SK-N-SH (cell line): Measurements from ENCODE around the gene CST3.

Experiments used
- FOXJ3 ChIP-seq: sonication (generic); formaldehyde crosslinking; IDR thresholded peaks from 2 replicates; pipeline ENCODE4 v1.5.1; 2020; ENCODE audit warnings: mild to moderate bottlenecking, missing genetic modification reagents
- RAD21 ChIP-seq: IDR thresholded peaks from 2 replicates; pipeline ENCODE4 v1.6.1; 2012; ENCODE audit warnings: mild to moderate bottlenecking, low read length
- RFX5 ChIP-seq: IDR thresholded peaks from 2 replicates; pipeline ENCODE4 v1.6.1; 2012; ENCODE audit warnings: mild to moderate bottlenecking, improper control_type of control experiment, low read length
- SIN3A ChIP-seq: IDR thresholded peaks from 2 replicates; pipeline ENCODE4 v1.6.1; 2012; ENCODE audit warnings: low read depth, mild to moderate bottlenecking, low read length, moderate library complexity, borderline replicate concordance
- TF ChIP-seq, protein P1 (sequence below): fragments of 200-600 bp; sonication (generic); IDR thresholded peaks from 2 replicates; pipeline ENCODE4 v1.6.1; 2017; ENCODE audit warnings: antibody characterized with exemption, mild to moderate bottlenecking, moderate library complexity

DNA sequence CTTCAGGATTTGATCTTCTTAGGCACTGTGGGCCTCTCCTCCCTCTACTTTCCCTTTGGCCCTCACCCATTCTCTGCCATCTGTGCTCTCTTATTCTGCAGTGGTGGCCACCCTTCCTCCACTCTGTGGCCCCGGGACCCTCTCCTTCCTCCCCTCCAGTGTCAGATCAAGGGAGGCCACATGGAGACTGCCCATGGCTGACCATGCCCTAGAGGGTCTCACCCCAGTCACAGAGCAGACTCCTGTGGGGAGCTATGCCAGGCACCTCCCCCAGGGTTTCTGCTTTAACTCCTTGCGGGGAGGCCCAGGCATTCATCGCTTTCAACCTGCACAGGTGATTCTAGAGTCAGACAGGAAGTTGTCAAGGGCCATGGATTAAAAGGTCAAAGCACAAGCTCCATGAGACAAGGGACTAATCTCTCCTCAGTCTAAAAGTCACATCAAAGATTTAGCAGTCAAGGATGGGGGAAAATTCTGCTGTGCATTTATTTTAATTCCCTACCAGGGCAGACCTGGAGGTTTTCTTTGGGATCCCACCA is 15.7 kb upstream of the CST3 start:
- TF ChIP-seq RFX5: no peak
- no peak for TF ChIP-seq SIN3A
- no peak for TF ChIP-seq RAD21
- no peak for TF ChIP-seq FOXJ3
- TF ChIP-seq, protein P1, sequence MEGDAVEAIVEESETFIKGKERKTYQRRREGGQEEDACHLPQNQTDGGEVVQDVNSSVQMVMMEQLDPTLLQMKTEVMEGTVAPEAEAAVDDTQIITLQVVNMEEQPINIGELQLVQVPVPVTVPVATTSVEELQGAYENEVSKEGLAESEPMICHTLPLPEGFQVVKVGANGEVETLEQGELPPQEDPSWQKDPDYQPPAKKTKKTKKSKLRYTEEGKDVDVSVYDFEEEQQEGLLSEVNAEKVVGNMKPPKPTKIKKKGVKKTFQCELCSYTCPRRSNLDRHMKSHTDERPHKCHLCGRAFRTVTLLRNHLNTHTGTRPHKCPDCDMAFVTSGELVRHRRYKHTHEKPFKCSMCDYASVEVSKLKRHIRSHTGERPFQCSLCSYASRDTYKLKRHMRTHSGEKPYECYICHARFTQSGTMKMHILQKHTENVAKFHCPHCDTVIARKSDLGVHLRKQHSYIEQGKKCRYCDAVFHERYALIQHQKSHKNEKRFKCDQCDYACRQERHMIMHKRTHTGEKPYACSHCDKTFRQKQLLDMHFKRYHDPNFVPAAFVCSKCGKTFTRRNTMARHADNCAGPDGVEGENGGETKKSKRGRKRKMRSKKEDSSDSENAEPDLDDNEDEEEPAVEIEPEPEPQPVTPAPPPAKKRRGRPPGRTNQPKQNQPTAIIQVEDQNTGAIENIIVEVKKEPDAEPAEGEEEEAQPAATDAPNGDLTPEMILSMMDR: no peak
